ENCODE measurements around the gene CFAP74. TPM values are rescaled to one million over a fixed set of nuclear protein-coding genes. Genes with fewer than 3 reads are reported as not detected.
A peak's percentile ranks its signal among the peaks of the same experiment; 100 is the strongest.

CFAP74 gene
- total and polyA plus RNA-seq, 2 of the 13 experiments (the other 11 are each of a cell fraction or from before 2014, with no cell fraction given), result 0.27 to 0.62 TPM

GRCh38 chr1:1941211-1941841 is 62.3 kb downstream of the CFAP74 start (continued):
- peak; percentile 62; the same call in 1 of the 2 replicates for TF ChIP-seq ZNF639 (CRISPR knock-in tag; conservative IDR thresholded peaks at IDR 0.05)
- TF ChIP-seq NONO (IDR thresholded peaks at IDR 0.05), result no peak
- peak; percentile 95 for TF ChIP-seq NONO (CRISPR knock-in tag; conservative IDR thresholded peaks at IDR 0.05)
- TF ChIP-seq BCL3 (CRISPR knock-in tag; IDR thresholded peaks at IDR 0.05), result peak; percentile 67
- no peak for TF ChIP-seq ZKSCAN8 (CRISPR knock-in tag; IDR thresholded peaks at IDR 0.05; ENCODE audit: borderline replicate concordance)
- TF ChIP-seq ZNF768 (CRISPR knock-in tag; IDR thresholded peaks at IDR 0.05), result peak; percentile 30
- TF ChIP-seq HNRNPLL (IDR thresholded peaks at IDR 0.05; ENCODE audit: low read depth, low read length, poor library complexity, severe bottlenecking), result no peak
- TF ChIP-seq ZNF574 (CRISPR knock-in tag; IDR thresholded peaks at IDR 0.05), result peak; percentile 76
- TF ChIP-seq SALL1 (CRISPR knock-in tag; IDR thresholded peaks at IDR 0.05), result peak; percentile 95
- no peak for TF ChIP-seq ZNF3 (CRISPR knock-in tag; IDR thresholded peaks at IDR 0.05)
- TF ChIP-seq ELF1 (CRISPR knock-in tag; IDR thresholded peaks at IDR 0.05), result peak; percentile 62; the same call in 1 of the 2 replicates
- no peak for TF ChIP-seq KLF15 (CRISPR knock-in tag; IDR thresholded peaks at IDR 0.05; ENCODE audit: borderline replicate concordance)
- peak; percentile 95 for TF ChIP-seq ZNF441 (CRISPR knock-in tag; IDR thresholded peaks at IDR 0.05; ENCODE audit: borderline replicate concordance)
- no peak for TF ChIP-seq ZNF557 (CRISPR knock-in tag; IDR thresholded peaks at IDR 0.05)
- TF ChIP-seq, protein P1, sequence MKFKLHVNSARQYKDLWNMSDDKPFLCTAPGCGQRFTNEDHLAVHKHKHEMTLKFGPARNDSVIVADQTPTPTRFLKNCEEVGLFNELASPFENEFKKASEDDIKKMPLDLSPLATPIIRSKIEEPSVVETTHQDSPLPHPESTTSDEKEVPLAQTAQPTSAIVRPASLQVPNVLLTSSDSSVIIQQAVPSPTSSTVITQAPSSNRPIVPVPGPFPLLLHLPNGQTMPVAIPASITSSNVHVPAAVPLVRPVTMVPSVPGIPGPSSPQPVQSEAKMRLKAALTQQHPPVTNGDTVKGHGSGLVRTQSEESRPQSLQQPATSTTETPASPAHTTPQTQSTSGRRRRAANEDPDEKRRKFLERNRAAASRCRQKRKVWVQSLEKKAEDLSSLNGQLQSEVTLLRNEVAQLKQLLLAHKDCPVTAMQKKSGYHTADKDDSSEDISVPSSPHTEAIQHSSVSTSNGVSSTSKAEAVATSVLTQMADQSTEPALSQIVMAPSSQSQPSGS (CRISPR knock-in tag; IDR thresholded peaks at IDR 0.05), result peak; percentile 63
- peak; percentile 87; the same call in 1 of the 2 replicates for TF ChIP-seq MTA1 (CRISPR knock-in tag; IDR thresholded peaks at IDR 0.05; ENCODE audit: borderline replicate concordance)
- peak; percentile 52; the same call in 1 of the 2 replicates for TF ChIP-seq ZNF629 (CRISPR knock-in tag; conservative IDR thresholded peaks at IDR 0.05)
- peak; percentile 79 for TF ChIP-seq KDM3A (CRISPR knock-in tag; IDR thresholded peaks at IDR 0.05; ENCODE audit: low read depth)
- no peak for TF ChIP-seq ZNF496 (CRISPR knock-in tag; IDR thresholded peaks at IDR 0.05; ENCODE audit: insufficient replicate concordance)
- TF ChIP-seq ZNF446 (CRISPR knock-in tag; IDR thresholded peaks at IDR 0.05), result no peak
- TF ChIP-seq PRMT3 (CRISPR knock-in tag; IDR thresholded peaks at IDR 0.05; ENCODE audit: borderline replicate concordance, low read depth), result no peak
- TF ChIP-seq KLF11 (CRISPR knock-in tag; IDR thresholded peaks at IDR 0.05), result no peak
- TF ChIP-seq POLR2AphosphoS2 (IDR thresholded peaks at IDR 0.05; ENCODE audit: low read depth, low read length), result no peak
- TF ChIP-seq KLF9 (CRISPR knock-in tag; IDR thresholded peaks at IDR 0.05; ENCODE audit: low read depth), result no peak

Measured in HepG2 (cell line).